OCI-LY3 (cell line): ENCODE measurements around the gene CCM2.

ENCODE experiments used
- CTCF ChIP-seq: fragments of 200-600, 300-600 bp; sonication (generic); IDR thresholded peaks from 2 replicates; pipeline ENCODE4 v1.5.1; 2014; ENCODE audit warnings: antibody characterized with exemption, low read length, low read depth
- EZH2phosphoT487 ChIP-seq: fragments of 200-600 bp; shearing (Covaris generic); IDR thresholded peaks from 2 replicates; pipeline ENCODE4 v1.6.1; 2018; ENCODE audit warnings: antibody characterized with exemption, mixed run types, low read depth

GRCh38 chr7:45017253-45017652, 17.3 kb downstream of the CCM2 start:
- no peak for TF ChIP-seq CTCF
- no peak for TF ChIP-seq EZH2phosphoT487
